ENCODE results near the gene GLB1L2.
"Not testable (repeated sequence)": the region's sequence is repeated elsewhere in the genome, so short reads cannot be mapped to it uniquely, and the experiment has no call there.

Gene GLB1L2

DNA sequence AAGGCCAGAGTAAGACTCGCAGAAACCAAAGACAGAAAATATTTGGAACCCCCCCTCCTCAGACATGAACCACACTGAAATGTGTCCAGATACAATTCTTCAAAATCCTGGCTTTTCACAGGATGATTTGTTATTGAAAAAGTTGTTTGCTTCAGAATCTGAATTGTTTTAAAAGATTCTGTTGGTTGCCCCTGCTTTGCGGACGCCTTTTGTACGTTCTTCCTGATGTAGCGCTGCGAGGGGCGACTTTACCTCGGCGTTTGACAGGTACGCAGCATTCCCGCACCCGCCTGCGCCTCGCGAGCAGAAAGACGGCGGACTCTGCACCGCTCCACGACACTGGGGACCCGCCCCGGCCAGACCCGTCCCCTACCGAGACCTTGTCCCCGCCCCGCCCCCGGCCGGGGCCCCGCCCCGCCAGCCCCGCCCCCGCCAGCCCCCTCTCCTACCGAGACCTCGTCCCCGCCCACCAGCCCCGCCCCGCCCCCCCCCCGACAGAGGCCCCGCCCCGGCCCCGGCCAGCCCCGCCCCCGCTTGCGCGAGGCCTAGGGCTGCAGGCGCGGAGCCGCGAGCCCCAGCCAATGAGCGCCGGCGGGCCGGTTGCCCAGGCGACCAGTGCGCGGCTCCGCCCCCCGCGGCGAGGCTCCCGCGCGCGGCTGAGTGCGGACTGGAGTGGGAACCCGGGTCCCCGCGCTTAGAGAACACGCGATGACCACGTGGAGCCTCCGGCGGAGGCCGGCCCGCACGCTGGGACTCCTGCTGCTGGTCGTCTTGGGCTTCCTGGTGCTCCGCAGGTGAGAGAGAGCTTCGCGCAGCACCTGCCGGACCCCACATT, at the start of gene GLB1L2:
Gene GLB1L2, plus strand, starts transcription at position 635 of the 835 bp plus-strand sequence. Its CDS starts 74 bp downstream, at position 709.
- peak; percentile 81 for DNase-seq

- no peak for DNase-seq
Measured at GRCh38 chr11:134282121-134283045, 49.4 kb upstream of the GLB1L2 start.

- DNase-seq = no peak
Measured at GRCh38 chr11:134283461-134284230, 48.1 kb upstream of the GLB1L2 start.

GRCh38 chr11:134284349-134284748, 47.4 kb upstream of the GLB1L2 start:
- DNase-seq = not testable (repeated sequence)

- DNase-seq = no peak
Measured at GRCh38 chr11:134287561-134287960, 44.2 kb upstream of the GLB1L2 start.

GRCh38 chr11:134288486-134288885, 43.3 kb upstream of the GLB1L2 start:
- DNase-seq = no peak

- DNase-seq = no peak
Measured at GRCh38 chr11:134289167-134289566, 42.6 kb upstream of the GLB1L2 start.

GRCh38 chr11:134289789-134290188, 42.0 kb upstream of the GLB1L2 start:
- no peak for DNase-seq

GRCh38 chr11:134290646-134291045, 41.1 kb upstream of the GLB1L2 start:
- no peak for DNase-seq

DNA sequence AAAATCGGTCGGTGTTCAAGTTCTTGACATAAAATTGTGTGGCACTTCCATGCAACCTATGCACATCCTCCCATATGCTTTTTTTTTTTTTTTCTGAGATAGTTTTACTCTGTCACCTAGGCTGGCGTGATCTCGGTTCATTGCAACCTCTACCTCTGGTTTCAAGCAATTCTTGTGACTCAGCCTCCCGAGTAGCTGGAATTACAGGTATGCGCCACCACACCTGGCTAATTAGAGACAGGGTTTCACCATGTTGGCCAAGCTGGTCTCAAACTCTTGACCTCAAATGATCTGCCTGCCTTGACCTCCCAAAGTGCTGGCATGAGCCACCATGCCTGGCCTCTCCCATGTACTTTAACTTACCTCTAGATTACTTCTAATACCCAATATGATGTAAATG, 40.6 kb upstream of the GLB1L2 start:
- no peak for DNase-seq

- DNase-seq = no peak
Measured at GRCh38 chr11:134292661-134293060, 39.1 kb upstream of the GLB1L2 start.

DNA sequence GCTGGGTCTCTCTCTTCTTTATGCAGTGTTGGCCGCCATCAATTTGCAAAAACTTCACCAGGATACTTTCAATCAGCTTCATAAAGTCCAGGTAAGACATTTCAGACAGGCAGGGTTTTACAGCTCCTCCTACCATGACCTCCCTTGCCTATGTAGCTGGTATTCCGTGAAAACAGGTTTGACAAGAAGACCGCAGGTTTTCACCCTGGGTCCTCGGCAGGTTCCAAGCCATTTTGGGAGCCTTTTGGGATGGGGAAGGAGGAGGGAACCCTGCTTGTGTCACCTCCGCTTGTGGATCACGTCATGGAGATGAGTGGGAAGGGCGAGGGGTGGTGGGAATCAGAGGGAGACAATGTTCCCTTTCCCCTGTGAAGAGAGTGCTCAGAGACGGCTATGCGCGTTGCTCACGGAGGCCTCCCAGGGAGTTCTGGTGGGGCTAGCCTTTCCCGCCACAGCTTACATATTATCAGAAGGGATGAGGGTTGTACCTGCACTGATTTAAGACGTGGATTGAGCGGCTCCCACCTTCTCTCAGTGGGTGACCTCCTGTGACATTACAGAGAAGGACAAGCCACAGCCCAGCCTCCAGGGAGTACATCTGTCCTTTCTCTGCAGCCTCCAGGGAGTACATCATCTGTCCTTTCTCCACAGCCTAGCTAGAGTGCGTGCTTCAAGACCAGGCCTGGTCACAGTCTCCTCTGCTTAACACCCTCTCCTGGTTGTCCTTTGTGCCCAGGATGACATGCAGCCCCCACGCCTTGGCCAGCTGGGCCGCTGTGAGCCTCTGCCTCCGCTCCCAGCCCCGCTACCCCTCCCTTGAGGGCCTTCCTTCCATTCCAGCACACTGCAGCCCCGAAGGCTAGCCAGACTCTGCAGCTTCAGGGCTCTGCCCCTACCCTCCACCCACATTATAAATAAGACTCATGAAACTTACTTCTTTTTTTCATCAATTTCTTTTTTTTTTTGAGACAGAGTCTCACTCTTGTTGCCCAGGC, 38.4 kb upstream of the GLB1L2 start:
- DNase-seq = no peak

GRCh38 chr11:134294664-134295063, 37.1 kb upstream of the GLB1L2 start:
- no peak for DNase-seq

DNA sequence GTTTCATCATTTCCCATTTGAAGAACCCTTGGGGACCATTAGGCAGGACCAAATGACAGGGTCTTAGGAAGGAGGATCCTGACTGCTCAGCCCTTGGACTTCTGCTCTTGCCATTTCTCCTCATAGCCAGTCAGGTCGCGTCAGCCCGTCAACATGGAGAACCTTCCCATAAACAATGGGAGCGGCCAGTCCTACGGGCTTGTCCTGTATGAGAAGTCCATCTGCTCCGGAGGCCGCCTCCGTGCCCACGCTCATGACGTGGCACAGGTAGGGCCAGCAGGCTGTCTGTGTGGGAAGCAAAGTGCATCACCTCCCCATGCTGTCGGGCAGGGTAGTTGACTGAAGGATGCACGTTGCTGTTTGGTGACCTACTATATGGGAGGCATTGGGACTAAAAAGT, 19.6 kb upstream of the GLB1L2 start:
- no peak for DNase-seq

GRCh38 chr11:134312807-134313206, 19.0 kb upstream of the GLB1L2 start:
- no peak for DNase-seq

GRCh38 chr11:134313379-134313778, 18.4 kb upstream of the GLB1L2 start:
- no peak for DNase-seq

GRCh38 chr11:134313821-134314607, 17.8 kb upstream of the GLB1L2 start:
- DNase-seq = no peak

- no peak for DNase-seq
Measured at GRCh38 chr11:134317103-134317502, 14.7 kb upstream of the GLB1L2 start.

DNA sequence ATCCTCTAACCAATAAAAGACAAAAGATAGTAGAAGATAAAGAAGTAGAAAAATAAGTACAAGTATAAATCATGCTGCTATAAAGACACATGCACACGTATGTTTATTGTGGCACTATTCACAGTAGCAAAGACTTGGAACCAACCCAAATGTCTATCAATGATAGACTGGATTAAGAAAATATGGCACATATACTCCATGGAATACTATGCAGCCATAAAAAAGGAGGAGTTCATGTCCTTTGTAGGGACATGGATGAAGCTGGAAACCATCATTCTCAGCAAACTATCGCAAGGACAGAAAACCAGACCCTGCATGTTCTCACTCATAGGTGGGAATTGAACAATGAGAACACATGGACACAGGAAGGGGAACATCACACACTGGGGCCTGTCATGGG, 10.4 kb upstream of the GLB1L2 start:
- DNase-seq = not testable (repeated sequence)

DNA sequence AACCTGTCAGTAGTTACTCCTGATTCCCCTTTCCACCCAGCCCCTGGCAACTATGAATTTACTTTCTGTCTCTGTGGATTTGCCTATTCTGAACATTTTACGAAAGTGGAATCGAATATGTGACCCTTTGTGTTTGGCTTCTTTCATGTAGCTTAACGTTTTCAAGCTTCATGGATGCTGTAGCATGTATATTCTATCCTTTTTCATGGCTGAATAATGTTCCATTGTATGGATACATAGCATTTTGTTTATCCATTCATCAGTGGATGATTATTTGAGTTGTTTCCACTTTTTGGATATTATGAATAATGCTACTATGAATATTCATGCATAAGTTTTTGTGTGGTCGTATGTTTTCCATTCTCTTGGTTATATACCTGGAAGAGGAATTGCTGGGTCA, 9.2 kb upstream of the GLB1L2 start:
- DNase-seq = no peak

- no peak for DNase-seq
Measured at GRCh38 chr11:134328433-134328832, 3.4 kb upstream of the GLB1L2 start.
